GM12892 (cell line): ENCODE measurements around the gene TNRC18.

Experiments
- POLR2A ChIP-seq: IDR thresholded peaks from 2 replicates; pipeline ENCODE4 v1.6.1; 2011; ENCODE audit warnings: low read depth, low read length, control low read depth
- POLR2AphosphoS5 ChIP-seq: IDR thresholded peaks from 2 replicates; pipeline ENCODE4 v1.6.1; 2011; ENCODE audit warnings: low read depth, low read length, control low read depth
- TAF1 ChIP-seq: IDR thresholded peaks from 2 replicates; pipeline ENCODE4 v1.6.1; 2011; ENCODE audit warnings: low read depth, mild to moderate bottlenecking, control low read depth, low read length, borderline replicate concordance

- no peak for TF ChIP-seq POLR2AphosphoS5
- TF ChIP-seq POLR2A, result no peak
- no peak for TF ChIP-seq TAF1
Measured at GRCh38 chr7:5359344-5359743, 64.3 kb downstream of the TNRC18 start.
